ENCODE measurements around the gene ZFYVE19. TPM values are rescaled to one million over a fixed set of nuclear protein-coding genes. Genes with fewer than 3 reads are reported as not detected.

The ZFYVE19 gene
- total and polyA plus RNA-seq, 2 of the 13 experiments (the other 11 are each of a cell fraction or from before 2014, with no cell fraction given), result 23.3 to 44.0 TPM

GRCh38 chr15:40782609-40783227 lies 24.2 kb upstream of the ZFYVE19 start (continued):
- TF ChIP-seq, protein P1, sequence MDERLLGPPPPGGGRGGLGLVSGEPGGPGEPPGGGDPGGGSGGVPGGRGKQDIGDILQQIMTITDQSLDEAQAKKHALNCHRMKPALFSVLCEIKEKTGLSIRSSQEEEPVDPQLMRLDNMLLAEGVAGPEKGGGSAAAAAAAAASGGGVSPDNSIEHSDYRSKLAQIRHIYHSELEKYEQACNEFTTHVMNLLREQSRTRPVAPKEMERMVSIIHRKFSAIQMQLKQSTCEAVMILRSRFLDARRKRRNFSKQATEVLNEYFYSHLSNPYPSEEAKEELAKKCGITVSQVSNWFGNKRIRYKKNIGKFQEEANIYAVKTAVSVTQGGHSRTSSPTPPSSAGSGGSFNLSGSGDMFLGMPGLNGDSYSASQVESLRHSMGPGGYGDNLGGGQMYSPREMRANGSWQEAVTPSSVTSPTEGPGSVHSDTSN (CRISPR knock-in tag; IDR thresholded peaks at IDR 0.05), result no peak
- TF ChIP-seq FOXA3 (CRISPR knock-in tag; IDR thresholded peaks at IDR 0.05) (peak; percentile 42), ZFX (CRISPR knock-in tag; IDR thresholded peaks at IDR 0.05; ENCODE audit: low read depth) (peak; percentile 41; the same call in 1 of the 2 replicates), ZNF383 (CRISPR knock-in tag; IDR thresholded peaks at IDR 0.05; ENCODE audit: borderline replicate concordance) (no peak), POLR2AphosphoS5 (IDR thresholded peaks at IDR 0.05; ENCODE audit: low read depth, low read length) (no peak), ZNF747 (CRISPR knock-in tag; IDR thresholded peaks at IDR 0.05; ENCODE audit: borderline replicate concordance) (no peak), ZNF142 (CRISPR knock-in tag; IDR thresholded peaks at IDR 0.05) (no peak), CBX5 (CRISPR knock-in tag; IDR thresholded peaks at IDR 0.05; ENCODE audit: borderline replicate concordance) (peak; percentile 62; the same call in 1 of the 2 replicates), SOX6 (IDR thresholded peaks at IDR 0.05) (no peak), SOX6 (CRISPR knock-in tag; IDR thresholded peaks at IDR 0.05) (peak; percentile 31; the same call in 1 of the 2 replicates), HDAC1 (CRISPR knock-in tag; IDR thresholded peaks at IDR 0.05) (no peak), ZNF44 (CRISPR knock-in tag; IDR thresholded peaks at IDR 0.05) (no peak), ZSCAN25 (CRISPR knock-in tag; IDR thresholded peaks at IDR 0.05) (0 out of 2 replicates have a peak, but pooled peaks have one; percentile 55)
- TF ChIP-seq, protein P2, sequence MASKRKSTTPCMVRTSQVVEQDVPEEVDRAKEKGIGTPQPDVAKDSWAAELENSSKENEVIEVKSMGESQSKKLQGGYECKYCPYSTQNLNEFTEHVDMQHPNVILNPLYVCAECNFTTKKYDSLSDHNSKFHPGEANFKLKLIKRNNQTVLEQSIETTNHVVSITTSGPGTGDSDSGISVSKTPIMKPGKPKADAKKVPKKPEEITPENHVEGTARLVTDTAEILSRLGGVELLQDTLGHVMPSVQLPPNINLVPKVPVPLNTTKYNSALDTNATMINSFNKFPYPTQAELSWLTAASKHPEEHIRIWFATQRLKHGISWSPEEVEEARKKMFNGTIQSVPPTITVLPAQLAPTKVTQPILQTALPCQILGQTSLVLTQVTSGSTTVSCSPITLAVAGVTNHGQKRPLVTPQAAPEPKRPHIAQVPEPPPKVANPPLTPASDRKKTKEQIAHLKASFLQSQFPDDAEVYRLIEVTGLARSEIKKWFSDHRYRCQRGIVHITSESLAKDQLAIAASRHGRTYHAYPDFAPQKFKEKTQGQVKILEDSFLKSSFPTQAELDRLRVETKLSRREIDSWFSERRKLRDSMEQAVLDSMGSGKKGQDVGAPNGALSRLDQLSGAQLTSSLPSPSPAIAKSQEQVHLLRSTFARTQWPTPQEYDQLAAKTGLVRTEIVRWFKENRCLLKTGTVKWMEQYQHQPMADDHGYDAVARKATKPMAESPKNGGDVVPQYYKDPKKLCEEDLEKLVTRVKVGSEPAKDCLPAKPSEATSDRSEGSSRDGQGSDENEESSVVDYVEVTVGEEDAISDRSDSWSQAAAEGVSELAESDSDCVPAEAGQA (IDR thresholded peaks at IDR 0.05; ENCODE audit: low read depth), result no peak
- TF ChIP-seq, protein P2 (CRISPR knock-in tag; IDR thresholded peaks at IDR 0.05; ENCODE audit: borderline replicate concordance), result no peak
- TF ChIP-seq, protein P3, sequence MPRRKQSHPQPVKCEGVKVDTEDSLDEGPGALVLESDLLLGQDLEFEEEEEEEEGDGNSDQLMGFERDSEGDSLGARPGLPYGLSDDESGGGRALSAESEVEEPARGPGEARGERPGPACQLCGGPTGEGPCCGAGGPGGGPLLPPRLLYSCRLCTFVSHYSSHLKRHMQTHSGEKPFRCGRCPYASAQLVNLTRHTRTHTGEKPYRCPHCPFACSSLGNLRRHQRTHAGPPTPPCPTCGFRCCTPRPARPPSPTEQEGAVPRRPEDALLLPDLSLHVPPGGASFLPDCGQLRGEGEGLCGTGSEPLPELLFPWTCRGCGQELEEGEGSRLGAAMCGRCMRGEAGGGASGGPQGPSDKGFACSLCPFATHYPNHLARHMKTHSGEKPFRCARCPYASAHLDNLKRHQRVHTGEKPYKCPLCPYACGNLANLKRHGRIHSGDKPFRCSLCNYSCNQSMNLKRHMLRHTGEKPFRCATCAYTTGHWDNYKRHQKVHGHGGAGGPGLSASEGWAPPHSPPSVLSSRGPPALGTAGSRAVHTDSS (CRISPR knock-in tag; conservative IDR thresholded peaks at IDR 0.05), result no peak

Measured in HepG2 (cell line).